GM13976 (cell line): ENCODE results near the gene SLC35B2.

Experiments
- DNase-seq: peaks from one replicate; pipeline ENCODE4 v3.0.0; 2012; ENCODE audit warnings: low spot score
- CTCF ChIP-seq: IDR thresholded peaks from 2 replicates; pipeline ENCODE4 v1.5.1; 2012; ENCODE audit warnings: borderline replicate concordance, mild to moderate bottlenecking; ENCODE audit not compliant: insufficient read depth; ENCODE audit errors: extremely low read depth, missing control alignments, control extremely low read depth
- in situ Hi-C: fragments of 300-500 bp; cut with MboI; formaldehyde crosslinking; loops from one replicate; pipeline ENCODE4 v1.12.0; 2022; ENCODE audit warnings: low sequenced_read_pairs, mixed read lengths, inconsistent platforms; ENCODE audit not compliant: unreplicated experiment

SLC35B2 gene

DNA sequence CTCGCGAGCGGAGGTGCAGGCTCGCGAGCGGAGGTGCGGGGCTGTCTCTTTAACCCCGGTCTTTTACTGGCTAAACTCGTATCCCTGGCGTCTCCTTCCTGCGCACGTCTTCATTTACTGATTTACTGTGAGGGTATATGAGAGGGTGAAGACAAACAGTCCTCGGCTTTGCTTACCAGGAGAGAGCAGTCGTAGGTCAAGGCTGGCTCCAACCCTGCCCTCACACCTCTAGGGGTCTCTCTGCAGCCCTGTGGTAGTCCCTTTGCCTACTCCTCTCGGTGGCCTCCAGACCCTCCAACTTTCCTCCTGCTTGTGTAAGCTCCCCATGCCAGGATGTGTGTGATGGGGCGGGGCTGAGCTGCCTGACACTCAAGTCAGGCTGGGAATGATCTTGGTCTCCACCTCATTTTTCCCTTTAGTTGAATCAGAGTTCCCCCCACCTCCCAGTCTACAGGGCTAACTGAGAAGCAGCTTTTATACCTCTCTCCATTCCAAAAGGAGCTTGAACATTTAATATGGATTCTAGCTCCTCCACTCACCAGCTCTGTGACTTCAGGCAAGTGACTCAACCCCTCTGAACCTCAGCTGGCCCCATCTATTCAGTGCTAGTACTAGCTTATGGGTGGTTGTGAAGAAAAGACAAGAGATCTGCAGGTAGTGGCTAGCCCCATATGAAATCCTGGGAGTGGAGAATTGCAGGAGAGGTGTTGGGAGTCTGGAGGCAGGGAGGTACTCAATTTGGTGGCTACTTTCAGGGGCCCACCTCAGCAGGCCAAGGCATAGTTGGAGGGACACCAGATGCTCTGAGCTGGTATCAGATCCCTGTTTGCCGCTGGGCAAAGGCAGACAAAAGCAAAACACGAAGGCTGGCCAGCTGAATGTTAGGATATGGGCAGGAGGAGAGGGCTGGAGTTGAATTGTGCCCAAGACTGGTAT lies 33.0 kb downstream of the SLC35B2 start:
- in situ Hi-C loops = no loop called here
- DNase-seq = peak; percentile 16

DNA sequence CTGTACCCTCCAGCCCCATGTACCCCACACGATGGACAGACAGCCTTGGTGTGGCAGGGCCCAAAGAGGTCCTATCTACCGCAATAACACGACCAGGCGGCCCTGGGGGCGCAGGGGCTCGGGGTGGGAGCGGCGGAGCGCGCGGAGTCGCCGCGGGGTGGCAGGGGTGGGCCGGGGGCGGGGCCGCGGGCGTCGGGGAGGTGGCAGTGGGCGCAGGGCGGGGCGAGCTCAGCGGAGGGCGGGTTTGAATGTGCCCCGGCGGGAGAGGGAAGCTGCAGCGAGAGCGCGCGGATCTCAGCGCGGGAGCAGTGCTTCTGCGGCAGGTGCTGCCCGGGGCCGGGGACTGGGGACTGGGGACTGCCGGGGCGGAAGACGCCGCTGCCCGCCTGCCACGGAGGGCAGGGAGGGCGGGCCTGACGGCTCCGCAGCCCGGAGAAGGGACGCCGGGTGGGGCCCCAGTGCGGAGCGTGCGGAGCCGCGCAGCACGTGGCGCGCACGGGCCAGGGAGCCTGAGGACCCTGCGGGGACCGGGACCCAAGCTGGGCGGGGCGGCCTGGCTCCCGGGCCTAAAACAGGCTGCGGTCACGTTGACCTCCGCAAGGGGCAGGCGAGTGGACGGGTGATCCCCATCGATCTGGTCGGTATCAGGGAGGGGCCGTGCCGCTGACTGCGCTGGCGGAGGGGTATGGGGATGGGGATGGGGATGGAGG lies 33.9 kb downstream of the SLC35B2 start, which contains the start of gene SLC29A1:
TSS of gene SLC29A1 (plus strand) at position 277 of the 710 bp plus-strand sequence. CDS start 3,719 bp downstream, outside the sequence.
- DNase-seq = peak; percentile 94
- TF ChIP-seq CTCF = no peak
- in situ Hi-C loops = no loop called here

More for the DNA sequence above, 33.0 kb downstream of the SLC35B2 start:
- TF ChIP-seq CTCF = no peak

DNA sequence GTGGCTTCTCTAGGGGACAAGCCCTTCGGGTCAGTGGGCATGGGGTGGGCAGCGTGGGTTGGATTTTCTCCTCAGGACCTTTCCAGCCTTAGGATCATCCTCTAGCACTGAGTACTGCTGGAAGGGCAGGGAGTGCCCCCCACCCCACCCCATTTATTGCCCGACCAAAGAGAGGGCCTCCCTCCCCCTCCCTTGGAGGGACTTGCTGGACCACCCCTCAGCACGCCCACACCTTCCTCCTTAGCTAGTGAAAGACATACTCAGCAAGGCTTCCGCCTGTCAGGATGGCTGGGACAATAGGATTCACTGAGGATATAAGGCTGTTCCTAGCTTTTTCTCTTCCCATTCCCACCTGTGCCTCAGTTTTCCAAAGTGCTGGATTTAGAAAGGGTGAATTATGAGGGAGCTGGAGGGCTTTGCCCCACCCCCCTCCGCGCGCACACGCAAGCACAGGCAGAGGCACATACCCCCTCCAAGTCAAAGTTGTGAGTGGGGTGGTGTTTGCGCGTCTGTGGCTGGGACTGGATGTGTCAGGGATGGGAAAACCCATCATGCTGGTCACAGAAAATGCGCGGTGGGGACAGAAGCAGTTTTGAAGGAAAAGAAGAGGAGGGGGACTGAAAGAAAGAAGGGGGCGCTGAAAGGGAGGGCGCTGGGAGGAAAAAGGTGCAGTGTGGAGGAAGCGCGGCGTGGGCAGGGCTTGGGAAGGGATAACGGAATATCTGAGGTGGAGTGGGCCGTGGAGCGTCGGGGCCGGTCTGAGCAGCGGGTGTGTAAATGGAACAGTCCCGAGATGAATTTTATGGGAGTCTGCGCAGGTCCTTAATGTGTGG lies 34.6 kb downstream of the SLC35B2 start:
- peak; percentile 14 for DNase-seq
- no peak for TF ChIP-seq CTCF
- in situ Hi-C loops = no loop called here

- TF ChIP-seq CTCF = no peak
- DNase-seq = peak; percentile 11
- in situ Hi-C loops = no loop called here
These were observed 35.4 kb downstream of the SLC35B2 start for GRCh38 chr6:44221961-44222335.

GRCh38 chr6:44221291-44221960 lies 35.9 kb downstream of the SLC35B2 start:
- peak; percentile 92 for TF ChIP-seq CTCF
- in situ Hi-C loops = no loop called here
- peak; percentile 85 for DNase-seq

DNA sequence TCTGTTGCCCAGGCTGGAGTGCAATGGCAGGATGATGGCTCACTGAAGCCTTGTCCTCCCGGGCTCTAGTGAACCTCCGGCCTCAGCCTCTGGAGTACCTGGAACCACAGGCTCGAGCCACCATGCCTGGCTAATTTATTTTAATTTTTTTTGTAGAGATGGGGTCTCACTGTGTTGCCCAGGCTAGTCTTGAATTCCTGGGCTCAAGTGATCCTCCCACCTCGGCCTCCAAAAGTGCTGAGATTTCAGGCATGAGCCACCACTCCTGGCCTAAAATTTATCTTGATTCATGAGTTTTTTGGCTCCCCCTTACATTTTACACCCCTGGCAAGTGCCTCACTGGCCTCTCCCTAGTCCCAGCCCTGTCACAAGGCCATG lies 36.4 kb downstream of the SLC35B2 start:
- TF ChIP-seq CTCF = no peak
- no peak for DNase-seq
- in situ Hi-C loops = no loop called here
